ENCODE results near the gene UBE2K.
"Not testable (repeated sequence)": the region's sequence is repeated elsewhere in the genome, so short reads cannot be mapped to it uniquely, and the experiment has no call there.

Gene UBE2K

DNA sequence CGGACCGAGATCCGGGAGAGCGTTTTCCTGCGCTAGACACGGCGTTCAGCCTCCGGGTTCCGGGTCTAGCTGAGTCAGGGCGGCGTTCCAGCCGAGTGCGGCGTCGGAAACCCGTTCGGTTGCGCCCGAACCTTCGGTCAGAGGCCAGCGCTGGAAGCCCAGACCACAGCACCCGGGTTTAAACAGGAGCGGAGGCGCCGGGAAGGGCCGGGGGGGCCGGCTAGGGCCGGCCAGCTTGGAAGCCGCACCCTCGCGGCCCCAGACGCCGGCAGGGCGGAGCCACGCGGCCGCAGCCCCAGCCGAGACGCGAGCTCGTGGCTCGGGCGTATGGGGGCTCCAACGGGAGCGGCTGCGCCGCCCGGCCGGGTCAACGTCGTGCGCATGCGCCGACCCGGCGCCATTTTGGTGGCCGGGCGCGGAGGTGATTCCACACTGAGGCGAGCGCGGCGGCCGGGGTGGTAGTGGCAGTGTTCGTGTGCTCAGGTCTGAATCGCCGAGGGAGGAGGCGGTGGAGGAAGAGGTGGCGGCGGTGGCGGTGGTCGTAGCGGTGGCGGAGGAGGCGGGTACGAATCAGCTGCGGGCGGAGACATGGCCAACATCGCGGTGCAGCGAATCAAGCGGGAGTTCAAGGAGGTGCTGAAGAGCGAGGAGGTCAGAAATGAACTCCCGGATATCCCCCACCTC is at the start of gene UBE2K:
TSS of gene UBE2K (plus strand) at position 397 of the 684 bp plus-strand sequence. CDS start at position 589, 192 bp downstream.
- peak; percentile 90 for DNase-seq

- DNase-seq = no peak
These were observed 49.7 kb upstream of the UBE2K start for GRCh38 chr4:39648213-39648612.

DNA sequence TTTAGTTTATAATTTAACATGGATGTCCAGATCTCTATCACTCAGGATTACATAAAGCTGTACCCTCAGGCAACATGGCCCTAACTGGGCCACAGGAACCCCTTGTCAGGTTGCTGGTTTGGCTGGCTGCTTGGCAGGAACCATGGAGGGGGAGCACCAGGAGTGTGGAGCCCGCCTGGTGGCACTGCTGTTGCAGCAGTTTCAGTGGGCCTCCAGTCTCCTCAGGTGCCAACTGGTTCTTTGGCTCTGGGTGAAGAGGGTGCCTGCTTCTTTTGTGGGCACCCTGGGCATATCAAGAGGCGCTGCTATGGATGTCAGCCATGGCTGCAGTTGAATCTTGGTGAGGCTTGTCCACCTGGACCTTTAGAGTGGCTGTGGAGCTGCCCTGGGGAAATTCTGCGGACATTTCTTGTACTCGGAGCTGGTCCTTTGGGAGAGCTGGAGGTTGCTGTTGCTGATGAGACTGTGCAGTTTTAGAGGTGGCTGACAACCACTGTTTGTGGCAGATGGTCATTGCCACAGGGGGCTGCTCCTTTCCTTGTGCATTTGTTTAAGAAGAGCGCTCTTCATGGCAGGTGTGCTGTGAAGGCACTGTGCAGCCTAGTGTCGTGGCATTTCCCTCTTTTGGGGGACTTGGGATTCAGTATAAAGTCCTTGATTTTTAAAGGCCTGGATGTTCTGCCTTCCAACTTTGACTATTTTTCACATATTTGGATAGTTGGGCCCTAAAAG is 48.9 kb upstream of the UBE2K start:
- DNase-seq = no peak

- DNase-seq = no peak
These were observed 48.2 kb upstream of the UBE2K start for GRCh38 chr4:39649639-39650265.

DNA sequence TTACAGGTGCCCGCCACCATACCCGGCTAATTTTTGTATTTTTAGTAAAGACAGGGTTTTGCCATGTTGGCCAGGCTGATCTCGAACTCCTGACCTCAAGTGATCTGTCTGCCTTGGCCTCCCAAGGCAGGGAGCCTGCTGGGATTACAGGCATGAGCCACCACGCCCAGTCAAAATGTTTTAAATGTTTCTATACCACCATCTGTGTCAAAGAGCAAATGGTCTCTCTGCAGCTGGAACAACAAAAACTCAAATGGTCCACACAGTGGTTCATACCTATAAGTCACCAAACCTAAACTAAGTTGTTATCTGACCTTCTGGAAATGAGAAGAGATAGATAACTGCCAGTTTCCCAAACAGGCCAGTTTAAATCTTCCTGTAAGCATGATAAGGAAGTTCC is 46.4 kb upstream of the UBE2K start:
- not testable (repeated sequence) for DNase-seq

- no peak for DNase-seq
These were observed 42.7 kb upstream of the UBE2K start for GRCh38 chr4:39655211-39655610.

DNA sequence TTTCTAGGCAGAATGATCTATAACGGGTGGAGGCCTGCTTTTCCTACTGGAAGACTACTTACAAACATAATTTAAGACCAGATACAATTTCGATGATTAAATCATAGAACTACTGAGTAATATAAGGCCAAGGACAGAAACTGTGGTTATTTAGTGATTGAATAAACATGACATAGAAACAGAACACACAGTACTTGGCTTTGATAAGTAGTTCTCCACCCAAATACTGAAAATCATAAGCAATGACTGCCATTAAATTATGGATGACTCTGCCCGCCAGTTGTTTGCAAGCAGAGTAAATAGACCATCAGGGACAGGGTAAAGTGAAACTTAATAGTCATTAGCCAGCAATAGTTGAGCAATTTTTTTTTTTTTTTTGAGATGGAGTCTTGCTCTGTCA is 42.1 kb upstream of the UBE2K start:
- DNase-seq = no peak

- DNase-seq = not testable (repeated sequence)
These were observed 41.3 kb upstream of the UBE2K start for GRCh38 chr4:39656638-39657037.

- DNase-seq = no peak
These were observed 40.5 kb upstream of the UBE2K start for GRCh38 chr4:39657465-39657864.

DNA sequence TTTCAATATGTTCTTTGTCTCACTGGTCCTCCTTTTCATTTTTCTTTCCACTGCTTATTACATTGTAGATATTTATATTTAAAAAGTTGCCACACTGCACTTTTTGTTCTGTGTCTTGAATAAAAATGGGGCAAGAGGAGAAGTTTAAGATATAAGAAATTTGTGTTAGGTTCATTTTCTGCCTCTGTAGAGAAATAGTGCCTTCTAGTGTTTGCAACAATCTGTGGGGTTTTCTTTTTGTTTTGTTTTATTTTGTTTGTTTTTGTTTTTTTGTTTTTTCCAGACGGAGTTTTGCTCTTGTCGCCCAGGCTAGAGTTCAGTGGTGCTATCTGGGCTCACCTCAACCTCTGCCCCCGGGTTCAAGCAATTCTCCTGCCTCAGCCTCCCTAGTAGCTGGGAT is 39.2 kb upstream of the UBE2K start:
- DNase-seq = no peak

GRCh38 chr4:39660045-39660444 is 37.9 kb upstream of the UBE2K start:
- DNase-seq = no peak

DNA sequence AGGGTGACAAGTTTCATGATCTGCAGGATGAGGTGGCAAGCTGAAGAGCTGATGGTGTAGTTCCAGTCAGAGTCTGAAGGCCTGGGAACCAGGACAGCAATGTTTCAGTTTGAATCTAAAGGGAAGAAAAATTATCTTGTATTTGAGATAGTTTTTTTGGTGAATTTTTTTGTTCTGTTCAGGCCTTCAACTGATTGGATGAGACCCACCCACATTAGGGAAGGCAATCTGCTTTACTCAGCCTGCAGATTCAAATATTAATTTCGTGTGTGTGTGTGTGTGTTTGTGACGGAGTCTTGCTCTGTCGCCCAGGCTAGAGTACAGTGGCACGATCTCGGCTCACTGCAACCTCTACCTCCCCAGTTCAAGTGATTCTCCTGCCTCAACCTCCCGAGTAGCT is 37.2 kb upstream of the UBE2K start:
- DNase-seq = no peak

DNA sequence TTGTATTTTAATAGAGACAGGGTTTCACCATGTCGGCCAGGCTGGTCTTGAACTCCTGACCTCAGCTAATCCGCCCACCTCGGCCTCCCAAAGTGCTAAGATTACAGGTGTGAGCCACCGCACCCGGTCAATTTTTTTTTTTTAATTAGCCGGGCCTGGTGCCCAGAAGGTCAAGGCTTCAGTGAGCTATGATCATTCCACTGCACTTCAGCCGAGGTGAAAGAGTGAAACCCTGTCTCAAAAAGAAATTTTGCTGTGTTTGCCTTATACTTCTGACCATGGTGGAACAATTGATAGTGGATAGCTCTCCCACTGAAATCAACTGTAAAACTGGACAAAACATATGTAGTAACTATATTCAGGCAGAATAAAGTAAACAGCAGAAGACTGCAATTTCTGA is 35.3 kb upstream of the UBE2K start:
- no peak for DNase-seq

DNA sequence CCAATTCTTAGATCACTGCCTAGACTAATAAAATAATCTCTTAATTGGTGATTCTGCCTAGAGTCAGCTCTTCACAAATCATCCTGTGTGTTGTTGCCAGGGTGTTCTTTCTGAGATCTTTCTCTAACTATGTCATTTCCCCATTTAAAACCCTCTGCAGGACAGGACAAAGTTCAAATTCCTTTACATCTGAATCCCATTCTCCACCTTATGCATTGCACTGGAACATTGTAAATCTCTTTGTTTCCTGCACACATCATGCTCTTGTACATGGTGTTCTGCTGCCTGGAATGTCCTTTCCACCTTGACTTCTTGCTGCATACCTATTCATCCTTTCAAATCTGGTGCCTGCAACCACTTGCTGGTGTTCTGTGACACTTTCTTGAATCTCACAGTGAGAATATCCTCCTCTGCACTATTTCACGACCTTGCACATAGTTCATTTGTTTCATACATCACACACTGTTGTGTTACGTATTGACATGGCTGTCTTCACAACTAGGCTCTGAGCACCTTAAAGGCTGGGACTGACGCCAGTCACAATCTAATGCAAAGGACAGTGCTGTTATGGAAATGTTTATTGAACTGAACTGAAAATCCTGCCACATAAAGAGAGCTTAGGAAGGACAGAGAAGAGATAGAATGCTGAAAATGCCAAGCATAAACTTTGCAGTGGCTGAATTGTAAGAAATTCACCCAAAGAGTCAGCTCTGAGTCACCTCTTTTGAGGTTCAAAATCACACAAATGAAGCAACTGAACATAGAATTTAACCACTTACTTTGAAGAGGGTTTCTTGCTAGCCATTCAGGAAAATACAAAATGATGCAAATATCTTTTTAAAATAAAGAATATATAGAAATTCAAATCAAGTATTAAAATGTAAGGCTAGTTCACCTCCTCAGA is 32.9 kb upstream of the UBE2K start:
- DNase-seq = no peak

DNA sequence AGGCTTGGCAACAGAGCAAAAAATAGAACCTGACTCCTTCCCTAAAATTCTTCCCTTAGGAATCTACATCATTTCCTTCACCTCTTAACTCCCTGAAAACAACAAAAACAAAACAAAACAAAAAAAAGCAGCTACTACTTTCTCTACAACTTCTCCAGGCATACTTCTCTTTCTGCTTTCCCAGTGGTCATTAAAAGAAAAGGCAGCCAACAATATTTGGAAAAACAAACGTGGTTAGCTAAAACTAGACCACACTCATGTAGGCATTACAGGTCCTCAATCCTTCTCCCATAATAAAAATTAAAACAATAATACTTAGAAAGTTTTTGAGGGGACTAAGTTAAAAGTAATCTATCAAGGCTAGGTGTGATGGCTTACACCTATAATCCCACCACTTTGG is 30.2 kb upstream of the UBE2K start:
- DNase-seq = no peak

DNA sequence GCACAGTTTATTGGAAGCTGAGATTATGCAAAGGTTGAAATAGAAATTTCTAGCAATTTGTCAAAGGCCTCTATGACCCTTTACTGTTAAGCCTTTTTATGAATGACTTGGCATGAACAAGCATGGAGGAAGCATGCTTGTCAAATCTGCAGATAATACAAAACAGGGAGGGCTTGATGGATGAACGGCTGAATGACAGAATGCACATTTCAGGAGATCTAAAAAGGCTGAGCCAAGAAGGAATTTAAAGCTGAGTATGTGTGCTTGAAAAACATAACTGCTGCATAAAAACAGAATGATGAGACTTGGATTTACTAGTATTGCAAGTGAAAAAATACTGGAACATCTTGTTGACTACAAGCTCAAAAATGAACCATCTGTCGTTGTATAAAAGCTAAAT is 29.0 kb upstream of the UBE2K start:
- DNase-seq = no peak

DNA sequence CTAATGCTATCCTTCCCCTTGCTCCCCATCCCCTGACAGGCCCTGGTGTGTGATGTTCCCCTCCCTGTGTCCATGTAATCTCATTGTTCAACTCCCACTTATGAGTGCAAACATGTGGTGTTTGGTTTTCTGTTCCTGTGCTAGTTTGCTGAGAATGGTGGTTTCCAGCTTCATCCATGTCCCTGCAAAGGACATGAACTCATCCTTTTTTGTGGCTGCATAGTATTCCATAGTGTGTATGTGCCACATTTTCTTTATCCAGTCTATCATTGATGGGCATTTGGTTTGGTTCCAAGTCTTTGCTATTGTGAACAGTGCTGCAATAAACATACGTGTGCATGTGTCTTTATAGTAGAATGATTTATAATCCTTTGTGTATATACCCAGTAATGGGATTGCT is 27.6 kb upstream of the UBE2K start:
- not testable (repeated sequence) for DNase-seq

DNA sequence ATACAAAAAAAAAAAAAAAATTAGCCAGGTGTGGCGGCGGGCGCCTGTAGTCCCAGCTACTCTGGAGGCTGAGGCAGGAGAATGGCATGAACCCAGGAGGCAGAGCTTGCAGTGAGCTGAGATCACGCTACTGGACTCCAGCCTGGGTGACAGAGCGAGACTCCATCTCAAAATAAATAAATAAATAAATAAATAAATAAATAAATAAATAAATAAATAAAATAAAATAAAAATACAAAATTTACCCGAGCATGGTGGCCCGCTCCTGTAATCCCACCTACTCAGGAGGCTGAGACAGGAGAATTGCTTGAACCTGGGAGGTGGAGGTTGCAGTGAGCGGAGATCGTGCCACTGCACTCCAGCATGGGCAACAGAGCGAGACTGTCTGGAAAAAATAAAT is 22.3 kb upstream of the UBE2K start:
- not testable (repeated sequence) for DNase-seq

DNA sequence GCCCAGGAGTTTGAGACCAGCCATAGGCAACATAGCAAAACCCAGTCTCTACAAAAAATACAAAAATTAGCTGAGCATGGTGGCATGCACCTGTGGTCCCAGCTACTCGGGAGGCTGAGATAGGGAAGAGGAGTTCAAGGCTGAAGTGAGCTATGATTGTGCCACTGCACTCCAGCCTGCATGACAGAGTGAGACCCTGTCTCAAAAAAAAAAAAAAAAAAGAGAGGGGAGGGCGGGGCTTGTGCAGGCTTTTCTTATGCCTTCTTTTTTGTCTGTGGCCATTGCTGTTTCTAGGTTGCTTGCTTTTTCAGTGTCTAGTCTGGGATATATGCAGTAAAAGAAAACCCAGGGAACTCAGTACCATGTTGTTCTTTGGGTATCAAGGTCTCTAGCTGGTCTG is 16.9 kb upstream of the UBE2K start:
- DNase-seq = not testable (repeated sequence)

DNA sequence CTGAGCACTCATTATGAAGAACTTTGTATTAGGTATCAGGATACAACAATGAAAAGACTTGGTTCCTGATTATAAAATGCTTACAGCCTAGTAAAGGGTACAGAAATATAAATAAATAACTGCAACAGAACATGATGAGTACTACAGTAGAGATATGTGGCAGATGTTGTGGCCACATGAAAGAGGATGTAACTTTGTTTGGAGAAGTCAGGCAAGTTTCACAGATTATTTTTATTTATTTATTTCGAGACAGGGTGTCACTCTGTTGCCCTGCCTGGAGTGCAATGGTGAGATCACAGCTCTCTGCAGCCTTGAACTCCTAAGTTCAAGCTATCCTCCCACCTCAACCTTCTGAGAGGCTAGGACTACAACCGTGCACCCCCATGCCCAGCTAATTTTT is 15.8 kb upstream of the UBE2K start:
- DNase-seq = no peak

DNA sequence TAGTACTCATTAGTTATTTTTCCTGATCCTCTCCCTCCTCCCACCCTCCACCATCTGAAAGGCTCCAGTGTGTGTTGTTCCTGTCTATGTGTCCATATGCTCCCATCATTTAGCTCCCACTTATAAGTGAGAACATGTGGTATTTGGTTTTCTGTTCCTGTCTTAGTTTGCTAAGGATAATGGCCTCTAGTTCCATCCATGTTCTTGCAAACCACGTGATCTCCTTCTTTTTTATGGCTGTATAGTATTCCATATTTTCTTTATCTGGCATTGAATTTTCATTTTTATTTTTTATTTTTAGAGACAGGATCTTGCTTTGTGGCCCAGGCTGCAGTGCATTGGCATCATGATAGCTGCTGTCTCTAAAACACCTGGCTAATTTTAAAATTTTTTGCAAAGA is 11.9 kb upstream of the UBE2K start:
- no peak for DNase-seq

- DNase-seq = no peak
These were observed 10.9 kb upstream of the UBE2K start for GRCh38 chr4:39687014-39687413.

DNA sequence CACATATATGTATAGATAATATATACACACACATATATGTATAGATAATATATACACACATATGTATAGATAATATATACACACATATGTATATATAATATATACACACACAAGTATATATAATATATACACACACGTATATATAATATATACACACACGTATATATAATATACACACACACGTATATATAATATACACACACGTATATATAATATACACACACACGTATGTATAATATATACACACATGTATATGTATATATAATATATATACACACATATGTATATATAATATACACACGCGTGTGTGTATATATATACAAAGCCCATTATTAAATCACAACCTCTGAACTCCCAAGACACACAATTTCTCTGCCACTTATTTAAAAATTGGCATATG is 8.0 kb upstream of the UBE2K start:
- DNase-seq = no peak
